Measurements from ENCODE around the gene PADI3.

The PADI3 gene

GRCh38 chr1:17329610-17330009, 80.7 kb downstream of the PADI3 start:
- DNase-seq = no peak

- DNase-seq = no peak
These were observed 82.0 kb downstream of the PADI3 start for GRCh38 chr1:17330856-17331255.

DNA sequence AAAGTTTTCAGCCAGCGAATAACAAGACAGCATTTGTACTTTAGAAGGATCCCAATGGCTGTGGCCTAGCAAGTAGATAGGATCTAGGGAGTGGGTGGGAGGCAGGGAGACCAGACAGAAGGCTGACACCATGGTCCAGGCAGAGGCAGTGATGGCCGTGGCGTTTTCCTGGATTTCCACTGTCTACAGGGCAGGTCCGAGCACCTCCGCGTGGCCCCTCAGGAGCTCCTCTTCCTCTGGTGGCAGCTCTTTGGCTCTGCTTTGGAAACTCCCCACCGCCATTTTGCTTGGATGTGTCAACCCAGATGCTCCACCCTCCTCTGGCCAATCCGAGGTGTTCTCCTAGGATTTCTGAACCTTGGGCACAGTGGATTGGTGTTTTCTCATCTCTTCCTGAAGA, 84.2 kb downstream of the PADI3 start:
- no peak for DNase-seq

Measured in hypothalamus (tissue), 51 donors.